Thyroid gland (tissue), 4 donors: Measurements from ENCODE around the gene FLT3. TPM values are rescaled to one million over a fixed set of nuclear protein-coding genes. Genes with fewer than 3 reads are reported as not detected.

ENCODE experiments used
- DNase-seq, 2 donors: peaks; one replicate each; pipeline ENCODE4 v3.0.0-alpha.2; 2019
- H3K27ac ChIP-seq, 3 donors: fragments of 200-600 bp; sonication (generic); 1 replicate in 2 of 3; 2 replicates in 1 of 3; pipeline ENCODE4 v1.5.1; 2016 to 2019; ENCODE audit warnings: mild to moderate bottlenecking in 1 of 3, moderate library complexity in 1 of 3
- H3K27me3 ChIP-seq: fragments of 200-600 bp; sonication (generic); one replicate; pipeline ENCODE4 v1.5.1; 2019
- H3K36me3 ChIP-seq, 2 donors: fragments of 200-600 bp; sonication (generic); one replicate each; pipeline ENCODE4 v1.5.1; 2016 to 2019
- H3K4me1 ChIP-seq, 2 donors: fragments of 200-600 bp; sonication (generic); one replicate each; pipeline ENCODE4 v1.5.1; 2017 to 2019
- H3K4me3 ChIP-seq, 3 donors: fragments of 200-600 bp; sonication (generic); replicated peaks in 1 of 3; 1 replicate in 2 of 3; 2 replicates in 1 of 3; pipeline ENCODE4 v1.5.1; 2016; ENCODE audit warnings: mild to moderate bottlenecking in 1 of 3
- H3K9me3 ChIP-seq: fragments of 200-600 bp; sonication (generic); one replicate; pipeline ENCODE4 v1.5.1; 2017
- CTCF ChIP-seq, 6 experiments: fragments of 200-600 bp in 3 of 6; fragments of 450-650 bp in 3 of 6; sonication (generic) in 3 of 6; IDR thresholded peaks; one replicate each; pipeline ENCODE4 v1.5.1; 2016 to 2019; ENCODE audit warnings: antibody characterized with exemption in 6 of 6, mild to moderate bottlenecking in 2 of 6, inconsistent platforms in 1 of 6, moderate library complexity in 1 of 6
- POLR2A ChIP-seq, 2 donors: fragments of 450-650 bp; IDR thresholded peaks; one replicate each; pipeline ENCODE4 v1.6.1; 2017; ENCODE audit warnings: antibody characterized with exemption in 2 of 2, mild to moderate bottlenecking in 2 of 2, moderate library complexity in 1 of 2
- WGBS, 2 donors: methylation state at CpG; one replicate each; pipeline ENCODE4 v1.1.5; 2017; 5-methylcytosine and 5-hydroxymethylcytosine counted together
- intact Hi-C: fragments of 100-400 bp; cut with DNase I; formaldehyde crosslinking; loops from one replicate; pipeline ENCODE4 v1.15.1; 2023
- total RNA-seq, 4 donors: library from RNA; depleted of rRNA; stranded (reverse); fragments of >200 nt; gene quantifications; one replicate each; pipeline ENCODE4 v1.2.3, GENCODE V29; 2016

FLT3 gene
- total RNA-seq, 4 donors from 2014 or later = 0.11 to 1.2 (median 0.68) TPM

GRCh38 chr13:27969082-27969865 is 131.1 kb downstream of the FLT3 start, which contains the start of gene CDX2:
Gene CDX2 (minus strand): TSS chr13:27969315. CDS start chr13:27969006, 309 bp downstream.
- H3K4me1 ChIP-seq = peaks cover 0 to 21% of the 10 kb centered on the region in 2 donors
- H3K4me3 ChIP-seq = no peak within 1 kb of the TSS
- peaks cover 22% of the 10 kb centered on the region for H3K27me3 ChIP-seq
- 6 to 7% methylated on average over 30 to 34 of the region's 34 CpGs for WGBS, 2 donors
- H3K36me3 ChIP-seq = no peaks in the 10 kb centered on the region
- DNase-seq = no peak
- intact Hi-C loops = no loop called here
- no peak within 1 kb of the TSS for H3K27ac ChIP-seq
- no peaks in the 10 kb centered on the region for H3K9me3 ChIP-seq
- TF ChIP-seq CTCF (IDR thresholded peaks at IDR 0.05) = no peak
- no peak for TF ChIP-seq POLR2A (IDR thresholded peaks at IDR 0.05)

DNA sequence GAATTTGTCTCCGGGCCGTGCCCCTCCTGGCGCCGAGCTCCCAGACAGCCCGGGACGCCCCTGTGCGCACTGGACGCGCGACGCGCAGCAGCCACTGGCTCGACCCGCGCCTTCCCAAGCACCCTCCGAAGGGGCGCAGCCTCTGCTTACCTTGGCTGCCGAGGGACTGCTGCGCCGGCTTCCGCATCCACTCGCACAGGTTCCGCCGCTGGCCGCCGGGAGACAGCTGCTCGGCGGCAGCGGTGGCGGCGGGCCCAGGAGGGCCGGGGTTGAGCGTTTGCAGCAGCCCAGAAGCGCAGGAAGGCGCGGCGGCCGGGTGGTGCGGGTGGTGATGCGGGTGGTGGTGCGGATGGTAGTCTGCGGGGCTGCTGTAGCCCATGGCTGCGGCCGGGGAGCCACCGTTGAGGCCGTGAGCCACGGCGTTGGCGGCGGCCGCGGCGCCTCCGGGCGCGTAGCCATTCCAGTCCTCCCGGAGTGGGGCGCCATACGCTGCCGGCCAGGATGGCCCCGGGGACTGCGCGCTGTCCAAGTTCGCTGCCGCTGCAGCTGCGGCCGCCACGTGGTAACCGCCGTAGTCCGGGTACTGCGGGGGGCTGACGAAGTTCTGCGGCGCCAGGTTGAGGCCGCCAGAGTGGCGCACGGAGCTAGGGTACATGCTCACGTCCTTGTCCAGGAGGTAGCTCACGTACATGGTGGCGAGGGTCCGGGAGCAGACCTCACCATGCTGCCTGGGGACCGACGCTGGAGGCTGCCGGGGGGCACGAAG is 131.9 kb downstream of the FLT3 start:
- 2 to 3% methylated on average over 6 to 22 of the region's 86 CpGs for WGBS, 2 donors
- no peak for DNase-seq
- Histone ChIP-seq H3K4me1 (peaks cover 0 to 21% of the 10 kb centered on the region in 2 donors), H3K4me3 (no peak overlapping the region), H3K27me3 (peaks cover 22% of the 10 kb centered on the region), H3K9me3 (no peaks in the 10 kb centered on the region), H3K36me3 (no peaks in the 10 kb centered on the region), H3K27ac (no peak overlapping the region)
- TF ChIP-seq CTCF (IDR thresholded peaks at IDR 0.05) (no peak), POLR2A (IDR thresholded peaks at IDR 0.05) (no peak)
- intact Hi-C loops = no loop called here

- Histone ChIP-seq H3K27ac (no peak overlapping the region), H3K4me3 (no peak overlapping the region), H3K36me3 (no peaks in the 10 kb centered on the region), H3K9me3 (no peaks in the 10 kb centered on the region), H3K4me1 (peaks cover 0 to 21% of the 10 kb centered on the region in 2 donors), H3K27me3 (peaks cover 22% of the 10 kb centered on the region)
- no peak for DNase-seq
- WGBS, 2 donors = 2% methylated on average over 9 to 15 of the region's 33 CpGs
- intact Hi-C loops = no loop called here
- TF ChIP-seq CTCF (IDR thresholded peaks at IDR 0.05) (no peak), POLR2A (IDR thresholded peaks at IDR 0.05) (no peak)
Observed at GRCh38 chr13:27967736-27968315, 132.6 kb downstream of the FLT3 start.

GRCh38 chr13:27967203-27967735 is 133.1 kb downstream of the FLT3 start:
- H3K36me3 ChIP-seq = no peaks in the 10 kb centered on the region
- no peak overlapping the region for H3K4me3 ChIP-seq
- intact Hi-C loops = no loop called here
- peaks cover 0 to 21% of the 10 kb centered on the region in 2 donors for H3K4me1 ChIP-seq
- H3K27ac ChIP-seq = no peak overlapping the region
- 6% methylated on average over 17 to 18 of the region's 18 CpGs for WGBS, 2 donors
- peaks cover 22% of the 10 kb centered on the region for H3K27me3 ChIP-seq
- H3K9me3 ChIP-seq = no peaks in the 10 kb centered on the region
- no peak for DNase-seq
- no peak for TF ChIP-seq CTCF (IDR thresholded peaks at IDR 0.05)
- no peak for TF ChIP-seq POLR2A (IDR thresholded peaks at IDR 0.05)
